T follicular helper cell (primary cell): ENCODE measurements around the gene GP5.

Experiments
- DNase-seq: peaks from one replicate; pipeline ENCODE4 v3.0.0-alpha.2; 2020; ENCODE audit warnings: low read depth
- total RNA-seq, 2 experiments: gene quantifications; one replicate each; lab custom pipeline; 2026; lab: John Stamatoyannopoulos, UW

Gene GP5, protein sequence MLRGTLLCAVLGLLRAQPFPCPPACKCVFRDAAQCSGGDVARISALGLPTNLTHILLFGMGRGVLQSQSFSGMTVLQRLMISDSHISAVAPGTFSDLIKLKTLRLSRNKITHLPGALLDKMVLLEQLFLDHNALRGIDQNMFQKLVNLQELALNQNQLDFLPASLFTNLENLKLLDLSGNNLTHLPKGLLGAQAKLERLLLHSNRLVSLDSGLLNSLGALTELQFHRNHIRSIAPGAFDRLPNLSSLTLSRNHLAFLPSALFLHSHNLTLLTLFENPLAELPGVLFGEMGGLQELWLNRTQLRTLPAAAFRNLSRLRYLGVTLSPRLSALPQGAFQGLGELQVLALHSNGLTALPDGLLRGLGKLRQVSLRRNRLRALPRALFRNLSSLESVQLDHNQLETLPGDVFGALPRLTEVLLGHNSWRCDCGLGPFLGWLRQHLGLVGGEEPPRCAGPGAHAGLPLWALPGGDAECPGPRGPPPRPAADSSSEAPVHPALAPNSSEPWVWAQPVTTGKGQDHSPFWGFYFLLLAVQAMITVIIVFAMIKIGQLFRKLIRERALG
- 0.65 to 5.0 reads per million in 2 experiments for total RNA-seq

DNA sequence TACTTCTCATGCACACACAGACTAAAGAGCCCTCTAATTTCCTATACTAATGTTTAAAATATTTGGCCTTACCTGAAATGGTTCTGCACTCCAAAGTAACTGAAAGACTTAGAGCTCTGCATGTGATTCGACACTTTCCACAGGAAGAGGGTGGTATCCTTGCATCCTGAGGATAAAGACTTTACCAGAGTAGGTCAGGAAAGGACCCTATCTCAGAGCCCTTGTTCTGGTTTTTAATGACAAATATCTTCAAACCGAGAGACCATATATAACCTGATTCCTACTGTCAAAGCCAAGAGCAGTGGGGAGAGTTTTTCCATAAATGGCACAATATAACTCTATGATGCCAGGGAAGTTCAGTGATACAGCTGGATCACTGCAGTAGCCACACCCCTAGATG lies at the start of gene GP5:
TSS of gene GP5 (minus strand) at position 101 of the 400 bp plus-strand sequence. CDS start 984 bp downstream, outside the sequence.
- DNase-seq = no peak

DNA sequence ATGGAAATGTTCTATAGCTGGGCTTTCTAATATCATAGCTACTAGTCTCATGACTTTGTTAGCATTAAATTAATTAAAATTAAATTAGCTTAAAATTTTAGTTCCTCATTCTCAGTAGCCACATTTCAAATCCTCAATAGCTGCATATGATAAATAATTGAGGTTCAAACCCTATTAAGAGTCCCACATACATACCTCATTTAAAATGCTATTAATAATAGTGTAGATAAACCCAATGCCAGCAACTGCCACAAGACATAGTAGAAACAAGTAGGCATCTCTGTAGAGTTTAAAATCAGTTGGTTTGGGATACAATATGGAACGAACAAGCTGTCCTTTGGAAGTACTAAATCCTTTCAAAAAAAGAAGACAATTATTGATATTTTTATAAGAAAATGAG lies 48.6 kb upstream of the GP5 start:
- no peak for DNase-seq

- DNase-seq = no peak
These were observed 48.1 kb upstream of the GP5 start for GRCh38 chr3:194447161-194447560.

DNA sequence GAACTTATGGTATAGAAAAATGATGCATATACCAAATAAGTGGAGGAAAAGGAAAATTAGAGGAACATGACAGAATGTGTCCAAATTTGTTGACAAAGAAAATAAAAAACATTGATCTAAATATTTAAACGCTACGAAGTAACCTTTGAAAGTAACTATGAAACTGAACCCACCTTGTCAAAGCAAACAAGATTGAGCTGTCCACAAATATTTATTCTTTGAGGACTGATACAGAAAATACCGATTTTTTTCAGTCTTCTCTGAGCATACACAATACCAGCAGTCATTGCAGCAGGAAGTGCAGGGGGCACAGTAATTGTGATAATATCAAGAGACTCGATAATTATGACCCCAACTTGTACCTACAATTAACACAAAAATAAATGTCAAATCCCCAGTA lies 47.7 kb upstream of the GP5 start:
- no peak for DNase-seq

DNA sequence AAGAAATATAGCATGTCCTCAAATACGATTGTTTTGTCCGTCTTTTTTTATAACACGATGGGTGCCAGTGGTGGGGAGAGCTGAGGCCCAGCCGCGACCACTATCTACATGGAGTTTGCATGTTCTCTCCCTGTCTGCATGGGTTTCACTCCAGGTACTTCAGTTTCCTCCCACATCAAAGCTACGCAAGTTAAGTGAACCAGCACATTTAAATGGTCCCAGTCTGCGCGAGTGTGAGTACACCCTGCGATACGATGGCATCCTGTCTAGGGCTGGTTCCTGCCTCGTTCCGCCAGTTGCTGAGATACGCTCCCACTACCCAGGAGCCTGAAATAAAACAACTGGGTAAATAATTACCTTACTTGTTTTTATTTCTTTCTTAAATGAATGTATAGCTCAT lies 47.1 kb upstream of the GP5 start:
- no peak for DNase-seq

DNA sequence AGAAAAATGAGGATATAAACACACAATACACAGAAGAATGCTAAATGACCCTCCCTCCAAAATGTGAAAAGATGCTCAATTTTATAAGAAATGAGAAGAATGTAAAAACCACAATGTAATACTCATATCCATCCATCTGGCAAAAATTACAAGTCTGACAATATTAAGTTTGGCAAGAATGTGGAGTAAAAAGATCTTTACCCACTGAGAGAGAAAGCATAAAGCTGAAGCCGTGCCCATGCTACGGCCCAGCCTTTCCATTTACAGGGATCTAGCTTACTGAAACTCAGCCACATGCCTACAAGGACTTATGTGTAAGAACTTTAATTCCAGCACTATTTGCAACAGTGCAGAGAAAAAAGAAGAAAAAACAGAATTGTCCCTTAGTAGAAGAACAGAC lies 44.8 kb upstream of the GP5 start:
- no peak for DNase-seq

GRCh38 chr3:194440756-194441155 lies 41.7 kb upstream of the GP5 start:
- no peak for DNase-seq

DNA sequence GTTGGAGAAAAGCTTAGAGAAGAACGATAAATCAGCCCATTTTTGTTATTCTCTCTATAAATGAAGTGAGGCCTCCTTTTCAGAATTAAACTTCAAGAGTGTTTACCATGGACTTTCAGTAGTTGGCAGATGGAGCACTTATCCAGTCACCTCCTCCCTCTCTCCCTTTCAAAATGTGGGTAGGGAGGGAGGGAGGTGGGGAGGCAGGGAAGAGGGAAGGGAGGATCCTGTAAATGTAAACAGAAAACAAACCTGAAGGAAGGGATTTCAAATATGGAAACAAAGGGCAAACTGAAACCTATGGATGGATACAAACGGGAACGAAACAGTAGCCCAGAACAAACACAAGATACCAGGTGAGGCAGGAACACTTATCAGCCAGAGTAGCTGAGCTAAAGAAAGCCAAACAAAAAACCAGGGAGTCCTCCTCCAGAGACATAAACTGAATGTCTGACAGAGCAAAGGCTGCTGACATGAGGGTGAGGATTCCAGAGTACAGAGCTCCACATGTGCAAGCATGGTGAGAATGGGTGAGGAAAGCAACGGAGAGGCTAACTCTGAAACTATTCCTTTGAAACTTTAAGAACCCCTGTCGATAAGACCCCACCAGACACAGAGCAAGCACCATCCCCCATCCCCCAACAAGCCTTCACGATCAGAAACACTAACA lies 41.0 kb upstream of the GP5 start:
- no peak for DNase-seq

- DNase-seq = no peak
These were observed 35.4 kb upstream of the GP5 start for GRCh38 chr3:194434503-194434902.

DNA sequence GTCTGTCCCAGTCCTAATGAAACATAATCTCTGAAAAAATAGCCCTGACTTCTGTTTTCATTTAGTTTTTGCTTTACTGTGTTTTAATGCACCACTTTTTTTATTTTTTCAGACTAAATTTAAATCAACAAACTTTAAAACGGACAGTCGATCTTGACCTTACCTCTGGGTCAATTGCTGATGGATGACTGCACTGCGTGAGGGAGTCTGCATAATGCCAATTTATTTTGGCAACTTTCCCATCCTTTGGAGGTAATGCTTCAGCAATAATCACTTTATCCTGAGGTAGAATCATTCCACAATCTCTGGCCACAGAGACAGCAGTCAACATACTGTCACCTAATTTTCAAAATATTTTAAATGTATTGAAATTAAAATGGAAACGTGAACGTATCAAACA lies 32.5 kb upstream of the GP5 start:
- DNase-seq = no peak

DNA sequence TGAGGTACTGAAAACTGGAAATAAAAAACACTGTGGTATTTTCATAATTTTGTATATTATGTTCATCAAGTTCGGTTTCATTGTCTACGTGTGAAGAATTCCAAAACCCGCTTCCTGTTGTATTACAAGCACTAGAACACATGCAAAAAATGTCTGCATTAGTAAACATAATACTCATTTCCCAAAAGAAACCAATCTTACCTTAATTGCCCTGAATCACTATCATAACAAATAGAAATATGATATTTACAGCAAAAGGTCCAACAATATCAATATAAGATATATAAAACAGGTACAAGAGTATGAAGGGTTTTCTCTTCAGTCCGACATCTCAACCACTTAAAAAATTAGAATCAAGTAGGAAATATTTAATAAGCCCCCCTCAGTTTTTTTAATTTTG lies 26.3 kb upstream of the GP5 start:
- DNase-seq = no peak

GRCh38 chr3:194424953-194425352 lies 25.9 kb upstream of the GP5 start:
- no peak for DNase-seq

DNA sequence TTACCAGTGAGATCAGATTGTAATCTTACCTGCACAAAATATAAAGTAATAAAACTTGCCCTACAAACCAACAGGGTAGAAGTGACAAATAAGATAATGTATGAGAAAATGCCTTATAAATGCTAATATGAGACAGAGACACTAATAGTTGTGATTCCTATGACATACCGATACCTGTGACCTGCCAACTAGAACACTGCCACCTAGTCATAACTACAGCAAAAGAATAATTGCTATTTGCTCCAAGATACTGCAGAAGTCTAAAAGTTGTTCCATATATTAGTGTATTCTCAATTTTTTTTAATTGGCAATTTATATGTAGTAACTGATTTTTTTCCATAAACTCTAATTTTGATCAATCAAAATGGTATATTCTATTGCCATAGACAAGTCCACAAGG lies 25.3 kb upstream of the GP5 start:
- no peak for DNase-seq

GRCh38 chr3:194423317-194423716 lies 24.3 kb upstream of the GP5 start:
- DNase-seq = no peak

DNA sequence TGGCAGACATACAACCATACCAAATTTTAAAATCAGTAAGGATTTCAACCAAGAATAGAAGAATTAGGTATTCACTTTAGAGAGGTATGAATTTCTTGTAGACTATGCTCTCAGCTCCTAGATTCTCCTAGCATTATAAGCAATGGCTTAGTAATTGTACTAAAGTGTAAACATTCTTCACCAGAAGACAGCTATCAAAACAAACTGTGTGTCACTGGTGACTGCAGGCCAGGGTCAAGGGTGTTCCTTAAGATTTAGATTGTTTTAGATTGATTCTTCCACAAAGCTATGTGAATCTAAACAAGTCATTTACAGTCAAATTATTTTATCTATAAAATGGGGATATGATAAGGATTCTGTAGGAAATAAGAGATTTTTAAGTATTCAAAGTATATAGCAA lies 23.1 kb upstream of the GP5 start:
- DNase-seq = no peak

GRCh38 chr3:194418671-194419070 lies 19.6 kb upstream of the GP5 start:
- no peak for DNase-seq

- DNase-seq = no peak
These were observed 8.4 kb upstream of the GP5 start for GRCh38 chr3:194407423-194407822.

DNA sequence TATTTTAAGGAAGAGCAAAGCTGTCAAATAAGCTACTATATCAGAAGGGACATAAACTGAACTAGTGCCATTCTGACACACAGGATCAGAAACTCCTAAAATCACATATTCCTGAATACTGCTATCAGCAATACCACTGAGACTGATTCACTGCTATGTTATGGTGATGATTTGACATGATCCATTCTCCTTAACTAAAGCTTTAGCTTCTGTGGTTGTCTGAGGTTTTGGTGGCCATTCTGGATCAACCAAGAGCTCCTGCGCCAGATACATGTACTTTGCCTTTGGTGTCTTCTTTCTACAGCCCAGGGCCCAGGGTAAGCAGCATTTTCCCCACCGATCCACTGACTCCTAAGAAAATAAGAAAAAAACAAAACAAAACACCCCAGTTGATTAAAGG lies 6.7 kb upstream of the GP5 start:
- DNase-seq = no peak

DNA sequence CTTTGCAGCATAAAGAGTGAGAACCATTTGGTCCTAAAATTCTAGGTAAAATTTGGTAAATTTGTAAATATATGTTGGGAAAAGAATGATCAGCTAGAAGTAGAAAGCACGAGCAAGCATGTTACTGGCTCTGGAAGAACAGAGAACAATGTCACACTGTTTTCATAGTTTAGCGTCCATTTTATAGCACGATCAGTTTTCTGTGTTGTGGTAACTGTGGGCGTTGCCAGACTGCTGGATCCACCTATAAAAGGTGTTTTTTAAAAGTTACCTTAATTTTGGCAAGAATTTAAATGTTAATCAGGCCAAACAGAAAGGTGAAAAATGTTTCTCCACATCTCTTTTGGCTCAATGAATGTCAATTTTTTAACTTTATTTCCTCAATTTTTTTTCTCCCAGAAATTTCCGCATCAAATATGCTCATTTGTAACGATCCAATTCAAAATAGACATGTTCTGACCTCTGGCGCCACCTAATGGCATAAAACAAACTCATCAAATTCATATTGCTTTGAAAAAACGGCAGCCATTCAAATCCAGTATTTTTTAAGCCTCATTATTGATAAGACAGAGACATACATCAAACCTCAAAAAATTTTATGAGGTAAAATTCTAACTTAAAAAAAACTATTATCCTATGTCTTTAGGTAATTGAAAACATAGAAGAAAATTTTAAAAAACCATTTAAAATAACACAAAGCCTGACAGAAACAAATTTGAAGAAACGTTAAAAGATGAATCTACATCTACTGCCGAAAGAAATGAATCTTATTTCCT lies 5.5 kb upstream of the GP5 start:
- DNase-seq = peak; percentile 14

- no peak for DNase-seq
These were observed 2.8 kb upstream of the GP5 start for GRCh38 chr3:194401868-194402329.

- no peak for DNase-seq
These were observed 2.3 kb upstream of the GP5 start for GRCh38 chr3:194401346-194401745.

DNA sequence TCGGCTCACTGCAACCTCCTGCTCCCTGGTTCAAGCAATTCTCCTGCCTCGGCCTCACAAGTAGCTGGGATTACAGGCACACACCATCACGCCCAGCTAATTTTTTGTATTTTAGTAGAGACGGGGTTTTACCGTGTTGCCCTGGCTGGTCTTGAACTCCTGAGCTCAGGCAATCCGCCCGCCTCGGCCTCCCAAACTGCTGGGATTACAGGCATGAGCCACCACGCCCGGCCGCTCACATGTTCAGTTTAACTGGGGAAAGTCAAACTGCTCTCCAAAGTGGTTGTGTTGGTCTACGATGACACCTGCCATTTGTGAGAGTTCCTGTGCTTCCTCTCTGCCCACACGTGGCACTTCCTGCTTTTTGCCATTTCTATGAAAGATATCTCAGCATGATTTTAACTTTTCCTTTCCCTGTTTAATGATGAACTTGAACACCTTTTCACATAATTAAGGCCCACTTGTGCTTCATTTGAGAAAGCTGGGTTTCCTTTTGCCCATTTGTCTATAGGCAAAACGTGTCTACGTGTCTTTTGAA lies 877 bp upstream of the GP5 start:
- DNase-seq = no peak
